ENCODE data around the gene NEURL4.

Gene NEURL4

GRCh38 chr17:7306911-7307685 is 22.0 kb downstream of the NEURL4 start, which contains the start of gene EIF5A:
TSS of gene EIF5A (plus strand) at chr17:7307628. CDS start at chr17:7309636, 2,008 bp downstream.
- Histone ChIP-seq H3K36me3 (peaks cover 29 to 36% (median 31%) of the 10 kb centered on the region in 11 experiments), H3K27ac (peak within 1 kb of the TSS; percentile 93 to 99 (median 97)), H3K4me2 (peak within 1 kb of the TSS; percentile 81 to 99 (median 94)), H3K4me3 (peak within 1 kb of the TSS; percentile 87 to 100 (median 93)), H3K9me3 (replicated peaks in 1 of 11) (no peaks in the 10 kb centered on the region; a peak in 1 of 22 replicates), H3K27me3 (no peaks in the 10 kb centered on the region), H3K9ac (peak within 1 kb of the TSS; percentile 94 to 100 (median 98)), H4K20me1 (peaks cover 39 to 44% (median 41%) of the 10 kb centered on the region in 11 experiments), H3K4me1 (peaks cover 34 to 42% (median 38%) of the 10 kb centered on the region in 10 experiments)
- TF ChIP-seq Cebpa-rat (IDR thresholded peaks at IDR 0.05) = no peak

- Histone ChIP-seq H3K27me3 (no peaks in the 10 kb centered on the region), H3K9ac (no peak overlapping the region), H3K4me3 (no peak overlapping the region), H3K4me2 (no peak overlapping the region), H3K36me3 (peaks cover 0 to 7% (median 2%) of the 10 kb centered on the region in 11 experiments; a peak in 17 of 22 replicates), H3K27ac (no peak overlapping the region), H4K20me1 (peaks cover 9 to 15% (median 11%) of the 10 kb centered on the region in 11 experiments), H3K9me3 (replicated peaks in 1 of 11) (no peaks in the 10 kb centered on the region; a peak in 1 of 22 replicates), H3K4me1 (peaks cover 9 to 13% (median 11%) of the 10 kb centered on the region in 10 experiments)
- no peak for TF ChIP-seq Cebpa-rat (IDR thresholded peaks at IDR 0.05)
Measured at GRCh38 chr17:7304179-7304578, 25.0 kb downstream of the NEURL4 start.

- peak overlapping the region in 5 of 11 experiments; percentile 33 to 52 (median 40); a peak in 7 of 22 replicates for H3K9ac ChIP-seq
- H3K4me1 ChIP-seq = peaks cover 15 to 41% (median 37%) of the 10 kb centered on the region in 10 experiments
- no peaks in the 10 kb centered on the region for H3K9me3 ChIP-seq (replicated peaks in 1 of 11)
- peaks cover 0 to 16% (median 0%) of the 10 kb centered on the region in 11 experiments; a peak in 3 of 22 replicates for H4K20me1 ChIP-seq
- H3K4me3 ChIP-seq = peak overlapping the region in 1 of 10 experiments; percentile 37; a peak in 3 of 20 replicates
- H3K4me2 ChIP-seq = peak overlapping the region; percentile 74 to 90 (median 82)
- H3K27ac ChIP-seq = no peak overlapping the region
- no peaks in the 10 kb centered on the region for H3K36me3 ChIP-seq
- no peak for TF ChIP-seq Cebpa-rat (IDR thresholded peaks at IDR 0.05)
- H3K27me3 ChIP-seq = peaks cover 48 to 60% (median 52%) of the 10 kb centered on the region in 11 experiments
Measured at GRCh38 chr17:7296189-7296861, 32.8 kb downstream of the NEURL4 start.

- Histone ChIP-seq H3K36me3 (no peaks in the 10 kb centered on the region), H3K27ac (no peak overlapping the region), H3K4me2 (peak overlapping the region; percentile 76 to 90 (median 82)), H3K9ac (peak overlapping the region in 3 of 11 experiments; percentile 34 to 59 (median 35); a peak in 4 of 22 replicates), H3K9me3 (replicated peaks in 1 of 11) (no peaks in the 10 kb centered on the region), H4K20me1 (peaks cover 0 to 16% (median 0%) of the 10 kb centered on the region in 11 experiments; a peak in 3 of 22 replicates), H3K4me3 (peak overlapping the region in 9 of 10 experiments; percentile 18 to 62 (median 43); a peak in 10 of 20 replicates), H3K4me1 (peaks cover 15 to 41% (median 37%) of the 10 kb centered on the region in 10 experiments), H3K27me3 (peaks cover 51 to 69% (median 59%) of the 10 kb centered on the region in 11 experiments)
- no peak for TF ChIP-seq Cebpa-rat (IDR thresholded peaks at IDR 0.05)
Measured at GRCh38 chr17:7295230-7296180, 33.6 kb downstream of the NEURL4 start.

GRCh38 chr17:7294614-7295153 is 34.5 kb downstream of the NEURL4 start, which contains the start of gene YBX2:
TSS of gene YBX2 (minus strand) at chr17:7294639. CDS start at chr17:7294500, 139 bp downstream.
- H3K9me3 ChIP-seq (replicated peaks in 1 of 11) = no peaks in the 10 kb centered on the region
- H3K36me3 ChIP-seq = no peaks in the 10 kb centered on the region
- H3K9ac ChIP-seq = peak within 1 kb of the TSS in 2 of 11 experiments; percentile 42 to 59; a peak in 3 of 22 replicates
- H4K20me1 ChIP-seq = peaks cover 0 to 16% (median 0%) of the 10 kb centered on the region in 11 experiments; a peak in 3 of 22 replicates
- H3K4me3 ChIP-seq = peak within 1 kb of the TSS; percentile 18 to 62 (median 44); a peak in 14 of 20 replicates
- peaks cover 15 to 41% (median 37%) of the 10 kb centered on the region in 10 experiments for H3K4me1 ChIP-seq
- no peak within 1 kb of the TSS for H3K27ac ChIP-seq
- no peak for TF ChIP-seq Cebpa-rat (IDR thresholded peaks at IDR 0.05)
- peak within 1 kb of the TSS; percentile 76 to 90 (median 82) for H3K4me2 ChIP-seq
- H3K27me3 ChIP-seq = peaks cover 51 to 75% (median 63%) of the 10 kb centered on the region in 11 experiments

- no peaks in the 10 kb centered on the region for H3K36me3 ChIP-seq
- peaks cover 15 to 41% (median 37%) of the 10 kb centered on the region in 10 experiments for H3K4me1 ChIP-seq
- H3K9ac ChIP-seq = no peak overlapping the region
- peaks cover 51 to 75% (median 63%) of the 10 kb centered on the region in 11 experiments for H3K27me3 ChIP-seq
- H4K20me1 ChIP-seq = peaks cover 0 to 16% (median 0%) of the 10 kb centered on the region in 11 experiments; a peak in 3 of 22 replicates
- H3K9me3 ChIP-seq (replicated peaks in 1 of 11) = no peaks in the 10 kb centered on the region
- TF ChIP-seq Cebpa-rat (IDR thresholded peaks at IDR 0.05) = no peak
- no peak overlapping the region; a peak in 1 of 20 replicates for H3K4me3 ChIP-seq
- H3K27ac ChIP-seq = no peak overlapping the region
- peak overlapping the region in 9 of 11 experiments; percentile 76 to 90 (median 82); a peak in 14 of 22 replicates for H3K4me2 ChIP-seq
Measured at GRCh38 chr17:7293816-7294613, 35.1 kb downstream of the NEURL4 start.

- Histone ChIP-seq H3K4me3 (no peak overlapping the region), H3K9me3 (replicated peaks in 1 of 11) (no peaks in the 10 kb centered on the region), H3K36me3 (no peaks in the 10 kb centered on the region), H3K4me2 (peak overlapping the region in 5 of 11 experiments; percentile 2 to 76 (median 14); a peak in 7 of 22 replicates), H3K4me1 (peaks cover 15 to 41% (median 37%) of the 10 kb centered on the region in 10 experiments), H4K20me1 (peaks cover 0 to 16% (median 0%) of the 10 kb centered on the region in 11 experiments; a peak in 3 of 22 replicates), H3K27ac (no peak overlapping the region), H3K27me3 (peaks cover 51 to 79% (median 63%) of the 10 kb centered on the region in 11 experiments), H3K9ac (no peak overlapping the region)
- no peak for TF ChIP-seq Cebpa-rat (IDR thresholded peaks at IDR 0.05)
Measured at GRCh38 chr17:7293159-7293558, 36.0 kb downstream of the NEURL4 start.

Measured in BLaER1 treated with 17β-estradiol and CSF1 and Interleukin-3, amounts not matched to agents 10 nM and 100 nM (cell line).